NOMO-1 treated with dmso at 0.1 percent for 144 hours (cell line): ENCODE results near the gene FLAD1.

Source experiments
- DNase-seq: peaks from one replicate; lab custom pipeline; 2025; ENCODE audit not compliant: unreplicated experiment; lab: John Stamatoyannopoulos, UW

FLAD1 gene

GRCh38 chr1:154982897-154983648 lies at the start of gene FLAD1:
TSS of gene FLAD1 (plus strand) at chr1:154983344. CDS start at chr1:154983695, 351 bp downstream.
- peak; percentile 99 for DNase-seq

GRCh38 chr1:154934358-154934948 lies 48.7 kb upstream of the FLAD1 start:
- no peak for DNase-seq

- no peak for DNase-seq
Observed at GRCh38 chr1:154935749-154936554, 47.2 kb upstream of the FLAD1 start.

- peak; percentile 92 for DNase-seq
Observed at GRCh38 chr1:154936555-154937084, 46.5 kb upstream of the FLAD1 start, which contains the start of gene PMVK. TSS of gene PMVK (minus strand) at chr1:154936719. CDS start at chr1:154936685, 34 bp downstream.

GRCh38 chr1:154937085-154937987 lies 45.8 kb upstream of the FLAD1 start:
- DNase-seq: peak; percentile 92

- DNase-seq: no peak
Observed at GRCh38 chr1:154937988-154938386, 45.2 kb upstream of the FLAD1 start.

GRCh38 chr1:154938604-154939399 lies 44.3 kb upstream of the FLAD1 start:
- no peak for DNase-seq

GRCh38 chr1:154940213-154940560 lies 43.0 kb upstream of the FLAD1 start:
- no peak for DNase-seq

- no peak for DNase-seq
Observed at GRCh38 chr1:154940651-154941194, 42.4 kb upstream of the FLAD1 start.

GRCh38 chr1:154941333-154942013 lies 41.7 kb upstream of the FLAD1 start:
- no peak for DNase-seq

GRCh38 chr1:154943649-154944400 lies 39.3 kb upstream of the FLAD1 start:
- DNase-seq: peak; percentile 66

GRCh38 chr1:154944401-154945159 lies 38.6 kb upstream of the FLAD1 start:
- no peak for DNase-seq

- no peak for DNase-seq
Observed at GRCh38 chr1:154945160-154945961, 37.8 kb upstream of the FLAD1 start.

GRCh38 chr1:154945962-154946850 lies 36.9 kb upstream of the FLAD1 start:
- no peak for DNase-seq

- no peak for DNase-seq
Observed at GRCh38 chr1:154948079-154948478, 35.1 kb upstream of the FLAD1 start.
